ENCODE measurements around the gene REXO4. TPM values are rescaled to one million over a fixed set of nuclear protein-coding genes. Genes with fewer than 3 reads are reported as not detected.
A peak's percentile ranks its signal among the peaks of the same experiment; 100 is the strongest.

REXO4 gene
- total and polyA plus RNA-seq, 2 of the 13 experiments (the other 11 are each of a cell fraction or from before 2014, with no cell fraction given): 18.5 to 30.4 TPM

- peak; percentile 53; the same call in 1 of the 2 replicates for TF ChIP-seq PATZ1 (CRISPR knock-in tag; IDR thresholded peaks at IDR 0.05)
- TF ChIP-seq ZNF383 (CRISPR knock-in tag; IDR thresholded peaks at IDR 0.05; ENCODE audit: borderline replicate concordance): no peak
- no peak for TF ChIP-seq ZNF792 (CRISPR knock-in tag; IDR thresholded peaks at IDR 0.05)
- TF ChIP-seq STAG1 (CRISPR knock-in tag; IDR thresholded peaks at IDR 0.05): peak; percentile 88
- TF ChIP-seq ZNF354B (CRISPR knock-in tag; IDR thresholded peaks at IDR 0.05): no peak
- TF ChIP-seq ZNF556 (CRISPR knock-in tag; IDR thresholded peaks at IDR 0.05; ENCODE audit: borderline replicate concordance): no peak
- peak; percentile 38 for TF ChIP-seq ZNF687 (CRISPR knock-in tag; IDR thresholded peaks at IDR 0.05)
- no peak for TF ChIP-seq STAT6 (CRISPR knock-in tag; IDR thresholded peaks at IDR 0.05; ENCODE audit: borderline replicate concordance)
- TF ChIP-seq SNAPC4 (CRISPR knock-in tag; IDR thresholded peaks at IDR 0.05): no peak
- TF ChIP-seq FOXK1 (CRISPR knock-in tag; IDR thresholded peaks at IDR 0.05; ENCODE audit: borderline replicate concordance, low read depth): no peak
- TF ChIP-seq ZFP82 (CRISPR knock-in tag; IDR thresholded peaks at IDR 0.05; ENCODE audit: borderline replicate concordance): no peak
- TF ChIP-seq ZFYVE20 (CRISPR knock-in tag; IDR thresholded peaks at IDR 0.05; ENCODE audit: borderline replicate concordance, low read depth): no peak
Observed at GRCh38 chr9:133403766-133404453, 13.9 kb downstream of the REXO4 start (continued).
